ENCODE data around the gene RNF169. TPM values are rescaled to one million over a fixed set of nuclear protein-coding genes. Genes with fewer than 3 reads are reported as not detected.

RNF169 gene
- total and polyA plus RNA-seq, 2 of the 13 experiments (the other 11 are each of a cell fraction or from before 2014, with no cell fraction given), result 5.3 to 14.2 TPM

- H2AFZ ChIP-seq (ENCODE audit: low read length), result no peak overlapping the region
- no peak overlapping the region for H3K4me3 ChIP-seq (replicated peaks in 1 of 3; ENCODE audit: insufficient read depth in 1 of 3, low read depth in 2 of 3, low read length in 3 of 3)
- CTCF ChIA-PET (ENCODE audit: low intra/inter-chr PET ratio, low total read pairs), result no interaction called here
- intact Hi-C loops (cut with micrococcal nuclease; ENCODE audit: unreplicated experiment) (no loop called here), in situ Hi-C loops (cut with HindIII; ENCODE audit: extremely low pct_ligation_motif_present, low pct_unique_long_range_greater_than_20kb) (no loop called here)
- no peak for DNase-seq (ENCODE audit: low spot score)
- H3K27me3 ChIP-seq (ENCODE audit: control insufficient read depth in 1 of 2, insufficient read depth in 2 of 2, low read length in 2 of 2), result peaks cover 7 to 73% of the 10 kb centered on the region in 2 experiments; a peak in 4 of 5 replicates
- no peak overlapping the region for H3K4me2 ChIP-seq (ENCODE audit: low read depth, low read length)
- no peak overlapping the region for H3K9ac ChIP-seq (ENCODE audit: insufficient read depth, low read depth, low read length)
- no peaks in the 10 kb centered on the region for H3K36me3 ChIP-seq (replicated peaks in 1 of 2; ENCODE audit: control insufficient read depth in 1 of 2, insufficient read depth in 2 of 2, low read length in 2 of 2)
- POLR2A ChIA-PET, result no interaction called here
- 94% methylated on average over 3 of the region's 3 CpGs for WGBS (ENCODE audit: low lambda C conversion rate)
- no peaks in the 10 kb centered on the region for H4K20me1 ChIP-seq (ENCODE audit: insufficient read depth, low read length)
- H3K79me2 ChIP-seq (ENCODE audit: insufficient read depth, low read length), result no peaks in the 10 kb centered on the region
- BruUV-seq (replicated peaks), result no TSS peak
- H3K27ac ChIP-seq (ENCODE audit: extremely low read length, insufficient read depth, low read length), result no peak overlapping the region
- FAIRE-seq, result no peak
- H3K4me1 ChIP-seq (ENCODE audit: insufficient read depth, low read length), result peaks cover 8% of the 10 kb centered on the region; the same call in 1 of the 2 replicates
- no peaks in the 10 kb centered on the region for H3K9me3 ChIP-seq (ENCODE audit: low read length)
- no peak for ATAC-seq
- TF ChIP-seq TCF12 (IDR thresholded peaks at IDR 0.05) (no peak), TCF12 (CRISPR knock-in tag; IDR thresholded peaks at IDR 0.05) (no peak), ZBTB25 (CRISPR knock-in tag; IDR thresholded peaks at IDR 0.05) (no peak), PBX3 (CRISPR knock-in tag; IDR thresholded peaks at IDR 0.05; ENCODE audit: borderline replicate concordance) (no peak), ZMYM4 (CRISPR knock-in tag; IDR thresholded peaks at IDR 0.05) (no peak), ATF2 (CRISPR knock-in tag; IDR thresholded peaks at IDR 0.05) (no peak), TEAD2 (CRISPR knock-in tag; IDR thresholded peaks at IDR 0.05) (no peak), ZNF746 (CRISPR knock-in tag; IDR thresholded peaks at IDR 0.05) (no peak), TBP (CRISPR knock-in tag; IDR thresholded peaks at IDR 0.05) (no peak), ZNF703 (CRISPR knock-in tag; IDR thresholded peaks at IDR 0.05; ENCODE audit: borderline replicate concordance) (no peak), ATF6 (CRISPR knock-in tag; conservative IDR thresholded peaks at IDR 0.05) (no peak), ZBTB39 (CRISPR knock-in tag; IDR thresholded peaks at IDR 0.05) (no peak), ZNF597 (CRISPR knock-in tag; IDR thresholded peaks at IDR 0.05) (no peak), SMARCC2 (IDR thresholded peaks at IDR 0.05) (no peak)
These were observed 27.2 kb upstream of the RNF169 start for GRCh38 chr11:74721479-74721835.

Data from HepG2 (cell line).